ENCODE measurements around the gene ALOX5. TPM values are rescaled to one million over a fixed set of nuclear protein-coding genes. Genes with fewer than 3 reads are reported as not detected.
A peak's percentile ranks its signal among the peaks of the same experiment; 100 is the strongest.

ALOX5 gene
- total and polyA plus RNA-seq, 10 of the 15 experiments (the other 5 are each of a cell fraction or from before 2014, with no cell fraction given): 0.43 to 102 (median 34.2) TPM

DNA sequence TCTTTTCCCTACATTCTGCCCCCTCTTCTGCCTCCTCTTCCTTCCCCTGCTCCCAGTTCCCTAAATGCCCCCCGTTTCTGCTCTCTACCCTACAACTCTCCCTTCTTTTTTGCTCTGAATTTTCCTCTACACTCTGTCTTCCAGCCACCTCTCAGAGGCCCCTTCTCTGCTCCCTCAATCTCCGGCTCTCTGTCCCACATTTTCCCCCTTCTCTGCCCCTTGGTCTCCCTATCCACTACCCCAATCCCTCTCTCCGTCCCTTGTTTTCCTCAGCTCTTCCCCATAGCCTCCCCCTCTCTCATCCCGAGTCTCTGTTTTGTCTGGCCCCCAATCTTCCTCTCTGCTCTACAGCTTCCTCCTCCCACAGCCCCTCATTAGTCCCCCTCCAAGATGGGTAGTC, 3.3 kb downstream of the ALOX5 start:
- no peak for TF ChIP-seq ESRRA (IDR thresholded peaks at IDR 0.05; ENCODE audit: low read length)
- ATAC-seq (no peak), FAIRE-seq (no peak), DNase-seq (ENCODE audit: low read depth, low spot score) (no peak)
- Histone ChIP-seq H3K4me1 (ENCODE audit: control insufficient read depth, insufficient read depth, low read length) (peaks cover 42% of the 10 kb centered on the region), H3K36me3 (ENCODE audit: control insufficient read depth in 2 of 2, insufficient read depth in 2 of 2, low read length in 1 of 2) (no peaks in the 10 kb centered on the region; a peak in 1 of 4 replicates), H3K4me3 (peak overlapping the region; percentile 33; the same call in 1 of the 2 replicates), H3K9me3 (replicated peaks; ENCODE audit: control insufficient read depth, insufficient read depth, low read length) (no peaks in the 10 kb centered on the region), H2AFZ (ENCODE audit: control insufficient read depth, low read depth, low read length) (no peak overlapping the region), H3K79me2 (ENCODE audit: control insufficient read depth, insufficient read depth, low read length) (peaks cover 47% of the 10 kb centered on the region), H4K20me1 (ENCODE audit: control insufficient read depth, insufficient read depth) (no peaks in the 10 kb centered on the region), H3K4me2 (ENCODE audit: control insufficient read depth, insufficient read depth) (peak overlapping the region; percentile 54; the same call in 1 of the 2 replicates), H3K9ac (ENCODE audit: control insufficient read depth, insufficient read depth, low read length) (no peak overlapping the region), H3K27ac (ENCODE audit: control insufficient read depth, insufficient read depth) (peak overlapping the region; percentile 18; the same call in 1 of the 2 replicates), H3K27me3 (replicated peaks in 1 of 2; ENCODE audit: control insufficient read depth in 2 of 2, insufficient read depth in 2 of 2, low read length in 1 of 2) (no peaks in the 10 kb centered on the region)
- RAD21 ChIA-PET (ENCODE audit: unreplicated experiment): no interaction called here
- SMC1A ChIA-PET (ENCODE audit: uncharacterized antibody, unreplicated experiment): interaction anchor here (1.1 to 1.4 kb wide), 2 partner anchors 15 to 84 kb away, joined by 3 to 5 read pairs; no protein-coding TSS in a partner anchor
- in situ Hi-C loops (cut with MboI): no loop called here
- POLR2A ChIA-PET: no interaction called here
- CTCF ChIA-PET: no interaction called here
- WGBS (ENCODE audit: insufficient coverage, insufficient replicate concordance, low lambda C conversion rate, missing lambda C conversion rate): 64% methylated on average over 4 of the region's 4 CpGs
- intact Hi-C loops (cut with micrococcal nuclease; ENCODE audit: unreplicated experiment): loop anchor here (10.0 kb wide), 1 partner anchor 413 kb away; no protein-coding TSS in a partner anchor
- no TSS peak for BruUV-seq (replicated peaks)

DNA sequence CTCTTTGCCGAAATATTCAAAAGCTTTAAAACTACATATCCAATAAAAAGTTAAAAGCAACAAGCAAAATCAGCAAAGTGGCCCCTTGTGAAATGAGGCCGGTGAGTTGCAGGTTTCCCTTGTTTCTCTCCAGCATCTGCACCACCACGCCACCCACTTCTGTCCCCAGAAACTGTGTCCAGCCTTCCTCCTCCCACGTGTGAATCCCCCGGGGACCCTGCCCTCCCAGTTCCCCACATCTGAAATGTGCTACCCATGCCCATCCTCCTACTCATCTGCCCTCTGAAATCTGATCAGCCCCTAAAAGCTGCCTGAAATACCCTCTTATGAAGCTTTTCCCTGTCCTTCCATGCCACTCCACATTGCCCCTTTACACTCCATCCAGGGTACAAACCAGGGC, 3.8 kb downstream of the ALOX5 start:
- peak overlapping the region; percentile 30; the same call in 1 of the 2 replicates for H3K27ac ChIP-seq (ENCODE audit: control insufficient read depth, insufficient read depth)
- DNase-seq (ENCODE audit: low read depth, low spot score) (no peak), ATAC-seq (no peak), FAIRE-seq (no peak)
- H3K27me3 ChIP-seq (replicated peaks in 1 of 2; ENCODE audit: control insufficient read depth in 2 of 2, insufficient read depth in 2 of 2, low read length in 1 of 2): no peaks in the 10 kb centered on the region
- H3K4me2 ChIP-seq (ENCODE audit: control insufficient read depth, insufficient read depth): peak overlapping the region; percentile 54
- peaks cover 42% of the 10 kb centered on the region for H3K4me1 ChIP-seq (ENCODE audit: control insufficient read depth, insufficient read depth, low read length)
- intact Hi-C loops (cut with micrococcal nuclease; ENCODE audit: unreplicated experiment): loop anchor here (10.0 kb wide), 1 partner anchor 413 kb away; no protein-coding TSS in a partner anchor
- in situ Hi-C loops (cut with MboI): no loop called here
- peaks cover 0 to 2% of the 10 kb centered on the region in 2 experiments; a peak in 1 of 4 replicates for H3K36me3 ChIP-seq (ENCODE audit: control insufficient read depth in 2 of 2, insufficient read depth in 2 of 2, low read length in 1 of 2)
- no TSS peak for BruUV-seq (replicated peaks)
- ChIA-PET POLR2A (no interaction called here), SMC1A (ENCODE audit: uncharacterized antibody, unreplicated experiment) (interaction anchor here (1.1 to 1.4 kb wide), 2 partner anchors 15 to 83 kb away, joined by 3 to 5 read pairs; no protein-coding TSS in a partner anchor), RAD21 (ENCODE audit: unreplicated experiment) (no interaction called here), CTCF (no interaction called here)
- H3K9ac ChIP-seq (ENCODE audit: control insufficient read depth, insufficient read depth, low read length): no peak overlapping the region
- no peaks in the 10 kb centered on the region for H3K9me3 ChIP-seq (replicated peaks; ENCODE audit: control insufficient read depth, insufficient read depth, low read length)
- peaks cover 46% of the 10 kb centered on the region for H3K79me2 ChIP-seq (ENCODE audit: control insufficient read depth, insufficient read depth, low read length)
- H3K4me3 ChIP-seq: peak overlapping the region; percentile 33; the same call in 1 of the 2 replicates
- no peaks in the 10 kb centered on the region for H4K20me1 ChIP-seq (ENCODE audit: control insufficient read depth, insufficient read depth)
- TF ChIP-seq SPI1 (IDR thresholded peaks at IDR 0.05; ENCODE audit: borderline replicate concordance, insufficient read depth, low read depth, low read length): peak; percentile 9; the same call in 1 of the 2 replicates
- no peak for TF ChIP-seq SMAD5 (IDR thresholded peaks at IDR 0.05; ENCODE audit: low read depth)
- no peak overlapping the region for H2AFZ ChIP-seq (ENCODE audit: control insufficient read depth, low read depth, low read length)
- WGBS (ENCODE audit: insufficient coverage, insufficient replicate concordance, low lambda C conversion rate, missing lambda C conversion rate): 33% methylated on average over 5 of the region's 5 CpGs
